ENCODE measurements around the gene ARHGEF28. TPM values are rescaled to one million over a fixed set of nuclear protein-coding genes. Genes with fewer than 3 reads are reported as not detected.

ARHGEF28 gene
- total and polyA plus RNA-seq, 2 of the 13 experiments (the other 11 are each of a cell fraction or from before 2014, with no cell fraction given): 17.4 to 34.1 TPM

- ChIA-PET CTCF (ENCODE audit: low intra/inter-chr PET ratio, low total read pairs) (no interaction called here), POLR2A (no interaction called here)
- ATAC-seq (no peak), FAIRE-seq (no peak), DNase-seq (ENCODE audit: low spot score) (no peak)
- H3K79me2 ChIP-seq (ENCODE audit: insufficient read depth, low read length): no peaks in the 10 kb centered on the region
- H3K4me1 ChIP-seq (ENCODE audit: insufficient read depth, low read length): no peaks in the 10 kb centered on the region
- H3K4me3 ChIP-seq (replicated peaks in 1 of 3; ENCODE audit: insufficient read depth in 1 of 3, low read depth in 2 of 3, low read length in 3 of 3): no peak overlapping the region
- no peaks in the 10 kb centered on the region for H4K20me1 ChIP-seq (ENCODE audit: insufficient read depth, low read length)
- intact Hi-C loops (cut with micrococcal nuclease; ENCODE audit: unreplicated experiment): no loop called here
- H3K27ac ChIP-seq (ENCODE audit: extremely low read length, insufficient read depth, low read length): no peak overlapping the region
- TF ChIP-seq ZMYM3 (CRISPR knock-in tag; IDR thresholded peaks at IDR 0.05): no peak
- TF ChIP-seq NFATC3 (CRISPR knock-in tag; IDR thresholded peaks at IDR 0.05): no peak
- TF ChIP-seq ZNF33B (CRISPR knock-in tag; IDR thresholded peaks at IDR 0.05): no peak
- no peak for TF ChIP-seq ELF1 (CRISPR knock-in tag; IDR thresholded peaks at IDR 0.05)
- no peak for TF ChIP-seq KLF13 (CRISPR knock-in tag; IDR thresholded peaks at IDR 0.05)
- TF ChIP-seq THAP11 (CRISPR knock-in tag; IDR thresholded peaks at IDR 0.05): no peak
- TF ChIP-seq SP1 (IDR thresholded peaks at IDR 0.05): no peak
- no peak for TF ChIP-seq SP1 (CRISPR knock-in tag; IDR thresholded peaks at IDR 0.05)
- TF ChIP-seq ZNF274 (CRISPR knock-in tag; IDR thresholded peaks at IDR 0.05): no peak
- in situ Hi-C loops (cut with HindIII; ENCODE audit: extremely low pct_ligation_motif_present, low pct_unique_long_range_greater_than_20kb): no loop called here
- H3K9me3 ChIP-seq (ENCODE audit: low read length): no peaks in the 10 kb centered on the region
- no TSS peak for BruUV-seq (replicated peaks)
- WGBS (ENCODE audit: low lambda C conversion rate): 80% methylated on average over 3 of the region's 3 CpGs
- no peak overlapping the region for H3K9ac ChIP-seq (ENCODE audit: insufficient read depth, low read depth, low read length)
- no peak overlapping the region for H2AFZ ChIP-seq (ENCODE audit: low read length)
- no peaks in the 10 kb centered on the region for H3K36me3 ChIP-seq (replicated peaks in 1 of 2; ENCODE audit: control insufficient read depth in 1 of 2, insufficient read depth in 2 of 2, low read length in 2 of 2)
- H3K27me3 ChIP-seq (ENCODE audit: control insufficient read depth in 1 of 2, insufficient read depth in 2 of 2, low read length in 2 of 2): no peaks in the 10 kb centered on the region; a peak in 2 of 5 replicates
- H3K4me2 ChIP-seq (ENCODE audit: low read depth, low read length): no peak overlapping the region
These were observed 340.5 kb downstream of the ARHGEF28 start for GRCh38 chr5:73966451-73966850.

GRCh38 chr5:73967347-73967746, 341.4 kb downstream of the ARHGEF28 start:
- ChIA-PET CTCF (ENCODE audit: low intra/inter-chr PET ratio, low total read pairs) (no interaction called here), POLR2A (no interaction called here)
- H3K4me2 ChIP-seq (ENCODE audit: low read depth, low read length): no peak overlapping the region
- ATAC-seq (no peak), FAIRE-seq (no peak), DNase-seq (ENCODE audit: low spot score) (no peak)
- in situ Hi-C loops (cut with HindIII; ENCODE audit: extremely low pct_ligation_motif_present, low pct_unique_long_range_greater_than_20kb) (no loop called here), intact Hi-C loops (cut with micrococcal nuclease; ENCODE audit: unreplicated experiment) (no loop called here)
- H3K27ac ChIP-seq (ENCODE audit: extremely low read length, insufficient read depth, low read length): no peak overlapping the region
- H3K4me3 ChIP-seq (replicated peaks in 1 of 3; ENCODE audit: insufficient read depth in 1 of 3, low read depth in 2 of 3, low read length in 3 of 3): no peak overlapping the region
- no peaks in the 10 kb centered on the region for H4K20me1 ChIP-seq (ENCODE audit: insufficient read depth, low read length)
- no peaks in the 10 kb centered on the region for H3K36me3 ChIP-seq (replicated peaks in 1 of 2; ENCODE audit: control insufficient read depth in 1 of 2, insufficient read depth in 2 of 2, low read length in 2 of 2)
- no peak overlapping the region for H3K9ac ChIP-seq (ENCODE audit: insufficient read depth, low read depth, low read length)
- BruUV-seq (replicated peaks): no TSS peak
- peaks cover 0 to 3% of the 10 kb centered on the region in 2 experiments; a peak in 2 of 5 replicates for H3K27me3 ChIP-seq (ENCODE audit: control insufficient read depth in 1 of 2, insufficient read depth in 2 of 2, low read length in 2 of 2)
- H3K9me3 ChIP-seq (ENCODE audit: low read length): no peaks in the 10 kb centered on the region
- WGBS (ENCODE audit: low lambda C conversion rate): 9% methylated on average over 3 of the region's 3 CpGs
- H2AFZ ChIP-seq (ENCODE audit: low read length): no peak overlapping the region
- H3K79me2 ChIP-seq (ENCODE audit: insufficient read depth, low read length): no peaks in the 10 kb centered on the region
- H3K4me1 ChIP-seq (ENCODE audit: insufficient read depth, low read length): no peaks in the 10 kb centered on the region
- TF ChIP-seq ZNF746 (CRISPR knock-in tag; IDR thresholded peaks at IDR 0.05) (no peak), FOXA3 (CRISPR knock-in tag; IDR thresholded peaks at IDR 0.05) (no peak), SP140L (CRISPR knock-in tag; IDR thresholded peaks at IDR 0.05; ENCODE audit: borderline replicate concordance) (no peak), ZNF20 (CRISPR knock-in tag; IDR thresholded peaks at IDR 0.05) (no peak), MBD4 (IDR thresholded peaks at IDR 0.05; ENCODE audit: borderline replicate concordance, low read length) (no peak), ZNF17 (CRISPR knock-in tag; IDR thresholded peaks at IDR 0.05) (no peak), GLI4 (CRISPR knock-in tag; IDR thresholded peaks at IDR 0.05; ENCODE audit: borderline replicate concordance) (no peak), THAP11 (CRISPR knock-in tag; IDR thresholded peaks at IDR 0.05) (no peak), PAX8 (CRISPR knock-in tag; IDR thresholded peaks at IDR 0.05; ENCODE audit: borderline replicate concordance) (no peak)
